ENCODE measurements around the gene ATP11B.

- TF ChIP-seq CTCF (IDR thresholded peaks at IDR 0.05; ENCODE audit: low read depth, low read length) (no peak), POLR2A (IDR thresholded peaks at IDR 0.05; ENCODE audit: extremely low read depth, insufficient read length) (no peak), MAX (IDR thresholded peaks at IDR 0.05; ENCODE audit: low read depth, low read length) (no peak), MYC (IDR thresholded peaks at IDR 0.05; ENCODE audit: low read depth, low read length) (no peak)
Observed at GRCh38 chr3:182902236-182902635, 108.9 kb downstream of the ATP11B start.
